ENCODE measurements around the gene MAP2. TPM values are rescaled to one million over a fixed set of nuclear protein-coding genes. Genes with fewer than 3 reads are reported as not detected.

The MAP2 gene
- total and polyA plus RNA-seq, 7 experiments from 2014 or later = 0.38 to 0.89 (median 0.47) TPM; not detected in 3

GRCh38 chr2:209766613-209767012, 342.8 kb downstream of the MAP2 start:
- H3K27ac ChIP-seq (ENCODE audit: low read depth, low read length) = no peak overlapping the region
- peaks cover 14 to 34% (median 24%) of the 10 kb centered on the region in 5 donors for H3K27me3 Mint-ChIP-seq

GRCh38 chr2:209767316-209767715, 343.5 kb downstream of the MAP2 start:
- Mint-ChIP-seq H3K9me3 (peaks cover 0 to 9% (median 0%) of the 10 kb centered on the region in 11 donors), H3K36me3 (no peaks in the 10 kb centered on the region), H3K27ac (no peak overlapping the region), H3K4me1 (peaks cover 0 to 5% (median 0%) of the 10 kb centered on the region in 7 donors), H3K27me3 (peaks cover 15 to 34% (median 24%) of the 10 kb centered on the region in 5 donors), H3K4me3 (no peak overlapping the region)
- Histone ChIP-seq H3K36me3 (ENCODE audit: control insufficient read depth in 2 of 3, insufficient read depth in 3 of 3, low read length in 3 of 3) (no peaks in the 10 kb centered on the region), H3K27ac (ENCODE audit: low read depth, low read length) (no peak overlapping the region), H3K9me3 (ENCODE audit: control insufficient read depth in 2 of 3, low read length in 3 of 3) (no peaks in the 10 kb centered on the region), H3K27me3 (ENCODE audit: control insufficient read depth in 2 of 2, insufficient read depth in 2 of 2, low read length in 2 of 2) (no peaks in the 10 kb centered on the region), H3K4me1 (ENCODE audit: control insufficient read depth in 2 of 2, insufficient read depth in 2 of 2, low read length in 2 of 2) (no peaks in the 10 kb centered on the region), H3K4me3 (ENCODE audit: low read length) (no peak overlapping the region)
- ChIA-PET POLR2A (no interaction called here), CTCF (no interaction called here)
- ATAC-seq (no peak), DNase-seq (no peak)
- intact Hi-C loops (cut with micrococcal nuclease) = no loop called here

More at GRCh38 chr2:209766613-209767012, 342.8 kb downstream of the MAP2 start:
- Histone ChIP-seq H3K27me3 (ENCODE audit: control insufficient read depth in 2 of 2, insufficient read depth in 2 of 2, low read length in 2 of 2) (no peaks in the 10 kb centered on the region), H3K4me3 (ENCODE audit: low read length) (no peak overlapping the region), H3K36me3 (ENCODE audit: control insufficient read depth in 2 of 3, insufficient read depth in 3 of 3, low read length in 3 of 3) (no peaks in the 10 kb centered on the region), H3K4me1 (ENCODE audit: control insufficient read depth in 2 of 2, insufficient read depth in 2 of 2, low read length in 2 of 2) (no peaks in the 10 kb centered on the region), H3K9me3 (ENCODE audit: control insufficient read depth in 2 of 3, low read length in 3 of 3) (no peaks in the 10 kb centered on the region)
- Mint-ChIP-seq H3K27ac (no peak overlapping the region), H3K9me3 (peaks cover 0 to 9% (median under 1%) of the 10 kb centered on the region in 11 donors), H3K4me3 (no peak overlapping the region), H3K36me3 (no peaks in the 10 kb centered on the region), H3K4me1 (peaks cover 0 to 5% (median 0%) of the 10 kb centered on the region in 7 donors)
- intact Hi-C loops (cut with micrococcal nuclease) = no loop called here
- CTCF ChIA-PET = no interaction called here
- DNase-seq (no peak), ATAC-seq (no peak)
- POLR2A ChIA-PET = no interaction called here

GRCh38 chr2:209768557-209768956, 344.7 kb downstream of the MAP2 start:
- H3K4me1 ChIP-seq (ENCODE audit: control insufficient read depth in 2 of 2, insufficient read depth in 2 of 2, low read length in 2 of 2) = no peaks in the 10 kb centered on the region
- Mint-ChIP-seq H3K27me3 (peaks cover 22 to 40% (median 28%) of the 10 kb centered on the region in 5 donors), H3K9me3 (peaks cover 0 to 9% (median 0%) of the 10 kb centered on the region in 11 donors), H3K27ac (no peak overlapping the region), H3K36me3 (no peaks in the 10 kb centered on the region), H3K4me1 (peaks cover 0 to 5% (median 0%) of the 10 kb centered on the region in 7 donors), H3K4me3 (no peak overlapping the region)
- intact Hi-C loops (cut with micrococcal nuclease) = no loop called here
- POLR2A ChIA-PET = no interaction called here
- no peaks in the 10 kb centered on the region for H3K27me3 ChIP-seq (ENCODE audit: control insufficient read depth in 2 of 2, insufficient read depth in 2 of 2, low read length in 2 of 2)
- H3K4me3 ChIP-seq (ENCODE audit: low read length) = no peak overlapping the region
- H3K9me3 ChIP-seq (ENCODE audit: control insufficient read depth in 2 of 3, low read length in 3 of 3) = no peaks in the 10 kb centered on the region
- H3K36me3 ChIP-seq (ENCODE audit: control insufficient read depth in 2 of 3, insufficient read depth in 3 of 3, low read length in 3 of 3) = no peaks in the 10 kb centered on the region
- ATAC-seq (no peak), DNase-seq (no peak)
- CTCF ChIA-PET = no interaction called here
- H3K27ac ChIP-seq (ENCODE audit: low read depth, low read length) = no peak overlapping the region

- Histone ChIP-seq H3K27ac (ENCODE audit: low read depth, low read length) (no peak within 1 kb of the TSS), H3K36me3 (ENCODE audit: control insufficient read depth in 2 of 3, insufficient read depth in 3 of 3, low read length in 3 of 3) (no peaks in the 10 kb centered on the region), H3K4me1 (ENCODE audit: control insufficient read depth in 2 of 2, insufficient read depth in 2 of 2, low read length in 2 of 2) (no peaks in the 10 kb centered on the region), H3K4me3 (ENCODE audit: low read length) (no peak within 1 kb of the TSS), H3K27me3 (ENCODE audit: control insufficient read depth in 2 of 2, insufficient read depth in 2 of 2, low read length in 2 of 2) (no peaks in the 10 kb centered on the region), H3K9me3 (ENCODE audit: control insufficient read depth in 2 of 3, low read length in 3 of 3) (no peaks in the 10 kb centered on the region)
- peak in 2 of 9 donors; percentile 9 to 57 for DNase-seq
- Mint-ChIP-seq H3K27me3 (peaks cover 24 to 46% (median 32%) of the 10 kb centered on the region in 5 donors), H3K4me1 (peaks cover 0 to 5% (median 0%) of the 10 kb centered on the region in 7 donors), H3K27ac (no peak within 1 kb of the TSS), H3K9me3 (peaks cover 0 to 9% (median 0%) of the 10 kb centered on the region in 11 donors), H3K36me3 (no peaks in the 10 kb centered on the region), H3K4me3 (peak within 1 kb of the TSS in 3 of 10 donors; percentile 34 to 46 (median 41))
- ChIA-PET POLR2A (no interaction called here), CTCF (no interaction called here)
- intact Hi-C loops (cut with micrococcal nuclease) = no loop called here
- no peak for ATAC-seq
These were observed 347.8 kb downstream of the MAP2 start, which contains the start of gene UNC80 for GRCh38 chr2:209771474-209772289. UNC80 (plus strand) TSS chr2:209771832; CDS start chr2:209772073, 241 bp downstream.

GRCh38 chr2:209772290-209772685, 348.4 kb downstream of the MAP2 start:
- Histone ChIP-seq H3K4me3 (ENCODE audit: low read length) (no peak overlapping the region), H3K27ac (ENCODE audit: low read depth, low read length) (no peak overlapping the region), H3K27me3 (ENCODE audit: control insufficient read depth in 2 of 2, insufficient read depth in 2 of 2, low read length in 2 of 2) (no peaks in the 10 kb centered on the region), H3K4me1 (ENCODE audit: control insufficient read depth in 2 of 2, insufficient read depth in 2 of 2, low read length in 2 of 2) (no peaks in the 10 kb centered on the region), H3K36me3 (ENCODE audit: control insufficient read depth in 2 of 3, insufficient read depth in 3 of 3, low read length in 3 of 3) (no peaks in the 10 kb centered on the region), H3K9me3 (ENCODE audit: control insufficient read depth in 2 of 3, low read length in 3 of 3) (no peaks in the 10 kb centered on the region)
- DNase-seq (no peak), ATAC-seq (no peak)
- H3K4me3 Mint-ChIP-seq = no peak overlapping the region
- H3K4me1 Mint-ChIP-seq = peaks cover 0 to 5% (median 0%) of the 10 kb centered on the region in 7 donors
- ChIA-PET POLR2A (no interaction called here), CTCF (no interaction called here)
- no peak overlapping the region for H3K27ac Mint-ChIP-seq
- H3K27me3 Mint-ChIP-seq = peaks cover 24 to 46% (median 32%) of the 10 kb centered on the region in 5 donors
- H3K9me3 Mint-ChIP-seq = peaks cover 0 to 9% (median 0%) of the 10 kb centered on the region in 11 donors
- no peaks in the 10 kb centered on the region for H3K36me3 Mint-ChIP-seq
- intact Hi-C loops (cut with micrococcal nuclease) = no loop called here

GRCh38 chr2:209773377-209773776, 349.5 kb downstream of the MAP2 start:
- H3K27me3 Mint-ChIP-seq = peaks cover 24 to 51% (median 32%) of the 10 kb centered on the region in 5 donors
- CTCF ChIA-PET = no interaction called here
- H3K27me3 ChIP-seq (ENCODE audit: control insufficient read depth in 2 of 2, insufficient read depth in 2 of 2, low read length in 2 of 2) = no peaks in the 10 kb centered on the region
- H3K9me3 ChIP-seq (ENCODE audit: control insufficient read depth in 2 of 3, low read length in 3 of 3) = no peaks in the 10 kb centered on the region
- H3K4me1 Mint-ChIP-seq = peaks cover 0 to 5% (median 0%) of the 10 kb centered on the region in 7 donors
- H3K9me3 Mint-ChIP-seq = peaks cover 0 to 5% (median 0%) of the 10 kb centered on the region in 11 donors
- DNase-seq (no peak), ATAC-seq (no peak)
- H3K4me3 ChIP-seq (ENCODE audit: low read length) = no peak overlapping the region
- no peak overlapping the region for H3K27ac Mint-ChIP-seq
- no peak overlapping the region for H3K27ac ChIP-seq (ENCODE audit: low read depth, low read length)
- no peaks in the 10 kb centered on the region for H3K36me3 ChIP-seq (ENCODE audit: control insufficient read depth in 2 of 3, insufficient read depth in 3 of 3, low read length in 3 of 3)
- intact Hi-C loops (cut with micrococcal nuclease) = no loop called here
- no peak overlapping the region for H3K4me3 Mint-ChIP-seq
- POLR2A ChIA-PET = no interaction called here
- no peaks in the 10 kb centered on the region for H3K4me1 ChIP-seq (ENCODE audit: control insufficient read depth in 2 of 2, insufficient read depth in 2 of 2, low read length in 2 of 2)
- no peaks in the 10 kb centered on the region for H3K36me3 Mint-ChIP-seq
